Measurements from ENCODE around the gene SENP5. TPM values are rescaled to one million over a fixed set of nuclear protein-coding genes. Genes with fewer than 3 reads are reported as not detected.

The SENP5 gene
- total RNA-seq, 1 experiment from 2014 or later, result 27.6 TPM

DNA sequence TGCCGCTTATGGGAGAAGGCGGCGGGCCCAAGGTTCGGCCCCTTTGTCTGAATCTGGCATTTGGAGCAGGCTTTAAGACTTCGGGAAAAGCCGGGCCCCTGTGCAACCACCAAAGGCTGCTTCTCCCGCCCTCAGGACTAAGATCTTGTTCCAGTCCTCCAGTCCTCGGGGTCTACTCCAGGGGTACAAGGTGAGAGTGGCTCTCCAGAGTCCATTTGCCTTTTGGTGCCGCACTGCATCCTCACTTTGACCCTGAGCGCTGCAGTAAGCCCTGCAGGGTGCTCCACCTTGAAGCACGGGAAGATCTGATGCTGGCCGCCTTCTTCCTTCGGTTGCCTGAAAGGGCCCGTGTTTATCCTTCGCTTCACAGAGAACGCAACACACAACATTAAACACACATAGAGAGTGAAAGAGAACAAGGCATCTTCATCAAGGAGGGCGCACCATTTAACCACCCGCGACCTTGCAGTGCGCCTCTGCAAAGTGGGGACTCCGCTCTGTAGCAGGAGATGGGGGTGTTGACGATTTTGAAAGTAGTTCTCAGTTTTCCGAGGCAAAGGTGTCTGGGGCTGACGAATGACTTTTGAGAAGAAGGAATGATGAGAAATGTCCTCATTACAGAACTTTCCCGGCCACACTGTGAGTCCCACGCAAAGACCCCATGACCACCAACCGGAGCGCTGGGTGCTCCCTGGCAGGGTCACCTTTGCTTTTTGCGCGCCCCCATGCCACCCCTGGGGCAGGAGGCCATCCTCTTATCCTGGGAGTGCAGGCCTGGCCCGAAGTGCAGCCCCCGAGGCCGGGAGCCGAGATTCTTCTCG, 99.9 kb downstream of the SENP5 start:
- H3K9me2 ChIP-seq (ENCODE audit: insufficient read depth), result no peaks in the 10 kb centered on the region
- ATAC-seq (no peak), DNase-seq (ENCODE audit: low read depth, low spot score) (no peak)
- no peak for TF ChIP-seq RAD21 (IDR thresholded peaks at IDR 0.05; ENCODE audit: low read depth)
- TF ChIP-seq POLR2AphosphoS5 (IDR thresholded peaks at IDR 0.05; ENCODE audit: low read depth, low read length), result no peak
- TF ChIP-seq EZH2 (IDR thresholded peaks at IDR 0.05), result no peak
- TF ChIP-seq TCF7L2 (IDR thresholded peaks at IDR 0.05; ENCODE audit: borderline replicate concordance, extremely low read depth, insufficient read depth, insufficient read length), result no peak
- no peak for TF ChIP-seq FOSL1 (IDR thresholded peaks at IDR 0.05; ENCODE audit: low read depth)
- H3K4me2 ChIP-seq (ENCODE audit: low read length), result peak overlapping the region; percentile 89
- peak overlapping the region; percentile 47 to 67 for H3K4me3 ChIP-seq (replicated peaks in 1 of 2; ENCODE audit: low read depth in 1 of 2, low read length in 2 of 2)
- intact Hi-C loops (cut with micrococcal nuclease), result loop anchor here (5.0 kb wide), 1 partner anchor 440 kb away; no protein-coding TSS in a partner anchor
- H3K4me1 ChIP-seq (ENCODE audit: control insufficient read depth in 1 of 2, insufficient read depth in 2 of 2, low read length in 2 of 2), result peaks cover 7 to 21% of the 10 kb centered on the region in 2 experiments; a peak in 2 of 4 replicates
- H3K36me3 ChIP-seq (ENCODE audit: control insufficient read depth in 1 of 2, insufficient read depth in 2 of 2, low read length in 2 of 2), result no peaks in the 10 kb centered on the region
- H3K9me3 ChIP-seq (ENCODE audit: control insufficient read depth in 1 of 2, insufficient read depth in 1 of 2, low read depth in 1 of 2, low read length in 2 of 2), result no peaks in the 10 kb centered on the region
- TSS peak; percentile 44 for BruUV-seq (replicated peaks)
- H3K9ac ChIP-seq (ENCODE audit: low read length), result peak overlapping the region; percentile 57; the same call in 1 of the 2 replicates
- ChIA-PET RAD21 (ENCODE audit: low non-redundant PET in 1 of 2, low total read pairs in 2 of 2, uncharacterized antibody in 2 of 2, unreplicated experiment in 2 of 2) (no interaction called here), POLR2A (no interaction called here), CTCF (no interaction called here)
- no peaks in the 10 kb centered on the region for H3K79me2 ChIP-seq (ENCODE audit: insufficient read depth, low read length)
- H3K27ac ChIP-seq (ENCODE audit: low read depth, low read length), result peak overlapping the region; percentile 47; the same call in 1 of the 2 replicates
- H3K27me3 ChIP-seq (ENCODE audit: insufficient read depth, low read length), result no peaks in the 10 kb centered on the region
- no peaks in the 10 kb centered on the region for H4K20me1 ChIP-seq (ENCODE audit: insufficient read depth)
- H2AFZ ChIP-seq (ENCODE audit: low read depth, low read length, poor library complexity, severe bottlenecking), result no peak overlapping the region

DNA sequence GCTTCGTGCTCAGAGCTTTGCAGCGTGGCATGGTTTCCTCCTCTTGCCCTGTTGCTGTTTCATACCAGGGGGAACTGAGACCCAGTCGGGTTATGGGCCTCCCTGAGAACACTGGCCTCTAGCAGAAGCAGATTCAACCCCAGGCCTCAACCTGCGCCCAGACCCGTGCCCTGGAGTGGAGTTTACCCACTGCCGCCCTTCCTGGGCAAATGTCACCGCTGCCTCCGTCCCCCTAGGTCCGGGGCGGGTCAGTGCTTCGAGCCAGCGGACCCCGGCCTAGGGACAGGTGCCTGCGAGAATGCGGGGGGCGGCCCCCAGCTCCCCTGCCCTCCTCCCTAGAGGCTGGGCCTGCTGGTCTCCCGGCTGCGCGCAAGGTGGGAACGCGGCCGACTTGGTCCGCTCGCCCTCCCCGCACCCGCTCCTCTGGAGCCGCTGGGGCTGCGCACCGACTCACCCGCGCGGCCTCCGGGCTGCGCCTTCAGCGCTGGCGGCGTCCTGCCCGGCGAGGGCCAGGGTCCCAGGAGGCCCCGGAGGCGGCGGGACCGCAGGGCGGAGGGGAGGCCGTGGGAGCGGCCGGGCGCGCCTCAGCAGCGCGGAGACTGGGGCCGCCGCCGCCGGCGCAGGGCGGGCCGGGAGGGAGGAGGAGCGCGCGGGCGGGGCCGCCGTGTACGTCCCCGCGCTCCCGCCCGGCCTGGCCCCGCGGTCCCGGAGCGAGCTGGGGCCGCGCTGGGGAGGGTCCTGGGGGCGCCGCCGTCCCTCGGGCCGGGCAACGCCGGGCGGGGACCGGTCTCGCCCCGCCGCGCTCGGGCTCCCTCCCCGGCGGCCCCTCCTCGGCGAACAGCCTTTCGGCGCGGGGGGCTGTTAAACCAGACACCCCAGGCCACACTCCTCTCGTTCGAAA, 100.8 kb downstream of the SENP5 start, which contains the start of gene PIGZ:
TSS of gene PIGZ (minus strand) at position 601 of the 901 bp plus-strand sequence. CDS start 16,802 bp downstream, outside the sequence.
- intact Hi-C loops (cut with micrococcal nuclease), result loop anchor here (5.0 kb wide), 1 partner anchor 441 kb away; no protein-coding TSS in a partner anchor
- no peaks in the 10 kb centered on the region for H3K9me2 ChIP-seq (ENCODE audit: insufficient read depth)
- no peaks in the 10 kb centered on the region for H4K20me1 ChIP-seq (ENCODE audit: insufficient read depth)
- H3K4me3 ChIP-seq (replicated peaks in 1 of 2; ENCODE audit: low read depth in 1 of 2, low read length in 2 of 2), result peak within 1 kb of the TSS; percentile 47 to 67
- H3K79me2 ChIP-seq (ENCODE audit: insufficient read depth, low read length), result no peaks in the 10 kb centered on the region
- H3K4me1 ChIP-seq (ENCODE audit: control insufficient read depth in 1 of 2, insufficient read depth in 2 of 2, low read length in 2 of 2), result peaks cover 7 to 21% of the 10 kb centered on the region in 2 experiments; a peak in 2 of 4 replicates
- BruUV-seq (replicated peaks), result no TSS peak
- no peaks in the 10 kb centered on the region for H3K36me3 ChIP-seq (ENCODE audit: control insufficient read depth in 1 of 2, insufficient read depth in 2 of 2, low read length in 2 of 2)
- CTCF ChIA-PET, result no interaction called here
- no peaks in the 10 kb centered on the region for H3K9me3 ChIP-seq (ENCODE audit: control insufficient read depth in 1 of 2, insufficient read depth in 1 of 2, low read depth in 1 of 2, low read length in 2 of 2)
- ATAC-seq, result peak; percentile 76
- H3K27ac ChIP-seq (ENCODE audit: low read depth, low read length), result peak within 1 kb of the TSS; percentile 47; the same call in 1 of the 2 replicates
- peak within 1 kb of the TSS; percentile 97 for H3K4me2 ChIP-seq (ENCODE audit: low read length)
- POLR2A ChIA-PET, result no interaction called here
- RAD21 ChIA-PET (ENCODE audit: low non-redundant PET in 1 of 2, low total read pairs in 2 of 2, uncharacterized antibody in 2 of 2, unreplicated experiment in 2 of 2), result no interaction called here
- no peak for DNase-seq (ENCODE audit: low read depth, low spot score)
- no peaks in the 10 kb centered on the region for H3K27me3 ChIP-seq (ENCODE audit: insufficient read depth, low read length)
- H3K9ac ChIP-seq (ENCODE audit: low read length), result peak within 1 kb of the TSS; percentile 64
- H2AFZ ChIP-seq (ENCODE audit: low read depth, low read length, poor library complexity, severe bottlenecking), result peak within 1 kb of the TSS; percentile 16
- TF ChIP-seq SRF (IDR thresholded peaks at IDR 0.05; ENCODE audit: low read depth) (no peak), CBX3 (IDR thresholded peaks at IDR 0.05; ENCODE audit: low read depth) (no peak), CEBPB (IDR thresholded peaks at IDR 0.05; ENCODE audit: low read depth) (no peak), SIN3A (IDR thresholded peaks at IDR 0.05; ENCODE audit: low read depth) (no peak), EZH2phosphoT487 (IDR thresholded peaks at IDR 0.05; ENCODE audit: borderline replicate concordance) (no peak), POLR2AphosphoS5 (IDR thresholded peaks at IDR 0.05; ENCODE audit: low read depth, low read length) (peak; percentile 72), TCF7L2 (IDR thresholded peaks at IDR 0.05; ENCODE audit: borderline replicate concordance, extremely low read depth, insufficient read depth, insufficient read length) (no peak), FOSL1 (IDR thresholded peaks at IDR 0.05; ENCODE audit: low read depth) (no peak), JUND (IDR thresholded peaks at IDR 0.05) (no peak)
- TF ChIP-seq, protein P1, sequence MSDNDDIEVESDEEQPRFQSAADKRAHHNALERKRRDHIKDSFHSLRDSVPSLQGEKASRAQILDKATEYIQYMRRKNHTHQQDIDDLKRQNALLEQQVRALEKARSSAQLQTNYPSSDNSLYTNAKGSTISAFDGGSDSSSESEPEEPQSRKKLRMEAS (IDR thresholded peaks at IDR 0.05), result 0 out of 2 replicates have a peak, but pooled peaks have one; percentile 37
- TF ChIP-seq, protein P2, sequence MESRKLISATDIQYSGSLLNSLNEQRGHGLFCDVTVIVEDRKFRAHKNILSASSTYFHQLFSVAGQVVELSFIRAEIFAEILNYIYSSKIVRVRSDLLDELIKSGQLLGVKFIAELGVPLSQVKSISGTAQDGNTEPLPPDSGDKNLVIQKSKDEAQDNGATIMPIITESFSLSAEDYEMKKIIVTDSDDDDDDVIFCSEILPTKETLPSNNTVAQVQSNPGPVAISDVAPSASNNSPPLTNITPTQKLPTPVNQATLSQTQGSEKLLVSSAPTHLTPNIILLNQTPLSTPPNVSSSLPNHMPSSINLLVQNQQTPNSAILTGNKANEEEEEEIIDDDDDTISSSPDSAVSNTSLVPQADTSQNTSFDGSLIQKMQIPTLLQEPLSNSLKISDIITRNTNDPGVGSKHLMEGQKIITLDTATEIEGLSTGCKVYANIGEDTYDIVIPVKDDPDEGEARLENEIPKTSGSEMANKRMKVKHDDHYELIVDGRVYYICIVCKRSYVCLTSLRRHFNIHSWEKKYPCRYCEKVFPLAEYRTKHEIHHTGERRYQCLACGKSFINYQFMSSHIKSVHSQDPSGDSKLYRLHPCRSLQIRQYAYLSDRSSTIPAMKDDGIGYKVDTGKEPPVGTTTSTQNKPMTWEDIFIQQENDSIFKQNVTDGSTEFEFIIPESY (IDR thresholded peaks at IDR 0.05; ENCODE audit: extremely low read depth, insufficient replicate concordance, low read length), result no peak

Measured in HCT116 (cell line).